GM12891 (cell line): Measurements from ENCODE around the gene BACH2.

Experiments used
- PAX5 ChIP-seq: IDR thresholded peaks from 2 replicates; pipeline ENCODE4 v1.6.1; 2011; ENCODE audit warnings: low read length, moderate library complexity, mild to moderate bottlenecking; ENCODE audit not compliant: insufficient read depth, severe bottlenecking
- POLR2A ChIP-seq: IDR thresholded peaks from 2 replicates; pipeline ENCODE4 v1.6.1; 2011; ENCODE audit warnings: low read depth, low read length, control low read depth
- POLR2AphosphoS5 ChIP-seq: IDR thresholded peaks from 2 replicates; pipeline ENCODE4 v1.6.1; 2011; ENCODE audit warnings: low read depth, low read length, control low read depth
- SPI1 ChIP-seq: IDR thresholded peaks from 2 replicates; pipeline ENCODE4 v1.6.1; 2011; ENCODE audit warnings: low read depth, low read length, control low read depth
- TAF1 ChIP-seq: IDR thresholded peaks from 2 replicates; pipeline ENCODE4 v1.6.1; 2011; ENCODE audit warnings: low read depth, low read length, control low read depth

- no peak for TF ChIP-seq SPI1
- no peak for TF ChIP-seq POLR2AphosphoS5
- TF ChIP-seq TAF1, result no peak
- no peak for TF ChIP-seq POLR2A
- no peak for TF ChIP-seq PAX5
These were observed 346.2 kb downstream of the BACH2 start for GRCh38 chr6:89950446-89950845.
